SK-N-SH (cell line): Measurements from ENCODE around the gene SERTM2. TPM values are rescaled to one million over a fixed set of nuclear protein-coding genes. Genes with fewer than 3 reads are reported as not detected.

Source experiments
- CTCF ChIA-PET: fragments of 300-600, 350-600 bp; formaldehyde crosslinking; extraction: SDS; loops from one replicate; lab custom pipeline; 2021; lab: Yijun Ruan, JAX
- POLR2A ChIA-PET: fragments of 350-600 bp; sonication (Branson Sonifier 250); formaldehyde crosslinking; extraction: SDS; loops from one replicate; lab custom pipeline; 2020; ENCODE audit warnings: antibody characterized with exemption, inconsistent platforms; lab: Yijun Ruan, JAX
- DNase-seq: peaks from one replicate; pipeline ENCODE4 v3.0.0; 2012
- H2AFZ ChIP-seq: fragments of 200-600 bp; sonication (generic); 2 replicates; pipeline ENCODE4 v1.8.1; 2016; ENCODE audit warnings: antibody characterized with exemption, mild to moderate bottlenecking, low read depth
- H3F3A ChIP-seq: fragments of 200-600 bp; sonication (generic); replicated peaks from 2 replicates; pipeline ENCODE3; 2016; ENCODE audit warnings: antibody characterized with exemption, mild to moderate bottlenecking; ENCODE audit not compliant: insufficient read depth
- H3K27ac ChIP-seq, 2 experiments: fragments of 200-500 bp in 1 of 2; fragments of 200-600 bp in 1 of 2; sonication (Bioruptor generic) in 1 of 2; sonication (generic), shearing (Covaris generic) in 1 of 2; 2 replicates each; pipeline versions ENCODE4 v1.5.1 to v1.6.1; 2014 to 2016; ENCODE audit warnings: low read depth in 2 of 2, inconsistent platforms in 1 of 2, low read length in 1 of 2, mild to moderate bottlenecking in 1 of 2, mixed read lengths in 1 of 2
- H3K27me3 ChIP-seq: fragments of 200-600 bp; sonication (generic), shearing (Covaris generic); 2 replicates; pipeline ENCODE4 v1.6.1; 2016; ENCODE audit warnings: mixed run types; ENCODE audit not compliant: insufficient read depth
- H3K36me3 ChIP-seq, 2 experiments: fragments of 200-500 bp in 1 of 2; fragments of 200-600 bp in 1 of 2; sonication (Bioruptor generic) in 1 of 2; sonication (generic) in 1 of 2; replicated peaks in 1 of 2; 2 replicates each; pipeline versions ENCODE3 to v1.5.1; 2014 to 2016; ENCODE audit warnings: low read length in 1 of 2, mild to moderate bottlenecking in 1 of 2; ENCODE audit not compliant: insufficient read depth in 2 of 2, control insufficient read depth in 1 of 2
- H3K4me1 ChIP-seq, 2 experiments: fragments of 200-500 bp in 1 of 2; fragments of 200-600 bp in 1 of 2; sonication (Bioruptor generic) in 1 of 2; sonication (generic), shearing (Covaris generic) in 1 of 2; 2 replicates each; pipeline versions ENCODE4 v1.5.1 to v1.6.1; 2014 to 2016; ENCODE audit warnings: low read depth in 1 of 2, low read length in 1 of 2, mixed run types in 1 of 2; ENCODE audit not compliant: insufficient read depth in 2 of 2, control insufficient read depth in 1 of 2
- H3K4me2 ChIP-seq: fragments of 200-600 bp; sonication (generic), shearing (Covaris generic); 2 replicates; pipeline ENCODE4 v1.6.1; 2017; ENCODE audit warnings: mixed run types
- H3K4me3 ChIP-seq, 2 experiments: fragments of 200-500 bp in 1 of 2; fragments of 200-600 bp in 1 of 2; sonication (Bioruptor generic) in 1 of 2; sonication (generic), shearing (Covaris generic) in 1 of 2; 2 replicates each; pipeline versions ENCODE4 v1.5.1 to v1.8.1; 2014 to 2016; ENCODE audit warnings: low read depth in 2 of 2, inconsistent platforms in 1 of 2, low read length in 1 of 2, mild to moderate bottlenecking in 1 of 2, mixed read lengths in 1 of 2, moderate library complexity in 1 of 2
- H3K79me2 ChIP-seq: fragments of 200-600 bp; sonication (generic); 2 replicates; pipeline ENCODE4 v1.8.1; 2017; ENCODE audit warnings: mild to moderate bottlenecking; ENCODE audit not compliant: insufficient read depth
- H3K9ac ChIP-seq: fragments of 200-600 bp; sonication (generic); 2 replicates; pipeline ENCODE4 v1.6.1; 2017; ENCODE audit warnings: mixed run types
- H3K9me2 ChIP-seq: fragments of 200-600 bp; sonication (generic); 2 replicates; pipeline ENCODE4 v1.6.1; 2017; ENCODE audit warnings: mixed run types
- H3K9me3 ChIP-seq: fragments of 200-600 bp; sonication (generic); 2 replicates; pipeline ENCODE4 v1.6.1; 2017; ENCODE audit warnings: mixed run types, mild to moderate bottlenecking, moderate library complexity
- H4K20me1 ChIP-seq: fragments of 200-600 bp; sonication (generic); 2 replicates; pipeline ENCODE4 v1.6.1; 2017; ENCODE audit warnings: mild to moderate bottlenecking, mixed run types; ENCODE audit not compliant: insufficient read depth
- EP300 ChIP-seq, 2 experiments: IDR thresholded peaks; 2 replicates each; pipeline versions ENCODE4 v1.4.0 to v1.6.1; 2012; ENCODE audit warnings: borderline replicate concordance in 1 of 2, low read depth in 1 of 2, low read length in 1 of 2
- EZH2phosphoT487 ChIP-seq: fragments of 200-600 bp; sonication (generic); IDR thresholded peaks from 2 replicates; pipeline ENCODE4 v1.6.1; 2017; ENCODE audit warnings: low read depth, mixed run types, mild to moderate bottlenecking, antibody characterized with exemption, moderate library complexity, borderline replicate concordance
- FOSL2 ChIP-seq: IDR thresholded peaks from 2 replicates; pipeline ENCODE4 v1.4.0; 2012; ENCODE audit warnings: low read depth, mild to moderate bottlenecking, moderate library complexity, borderline replicate concordance
- GATA2 ChIP-seq: sonication (generic); formaldehyde crosslinking; IDR thresholded peaks from 2 replicates; pipeline ENCODE4 v1.5.0; 2020; ENCODE audit warnings: mild to moderate bottlenecking, missing genetic modification reagents
- MXI1 ChIP-seq: IDR thresholded peaks from 2 replicates; pipeline ENCODE4 v1.6.1; 2012; ENCODE audit warnings: mild to moderate bottlenecking, low read depth, low read length, improper control_type of control experiment
- NFIC ChIP-seq: IDR thresholded peaks from 2 replicates; pipeline ENCODE4 v1.4.0; 2012; ENCODE audit warnings: borderline replicate concordance
- POLR2AphosphoS5 ChIP-seq: IDR thresholded peaks from 2 replicates; pipeline ENCODE4 v1.6.1; 2012; ENCODE audit warnings: low read depth, low read length
- RAD21 ChIP-seq: IDR thresholded peaks from 2 replicates; pipeline ENCODE4 v1.6.1; 2012; ENCODE audit warnings: mild to moderate bottlenecking, low read length
- RCOR1 ChIP-seq: fragments of 150-350 bp; IDR thresholded peaks from 2 replicates; pipeline ENCODE4 v1.6.1; 2017; ENCODE audit warnings: antibody characterized with exemption, low read length
- TCF12 ChIP-seq: IDR thresholded peaks from 2 replicates; pipeline ENCODE4 v1.4.0; 2012
- YY1 ChIP-seq: IDR thresholded peaks from 2 replicates; pipeline ENCODE4 v1.4.0; 2012; ENCODE audit warnings: low read depth, mild to moderate bottlenecking
- polyA plus RNA-seq, 3 experiments: library from polyadenylated mRNA; depleted of rRNA; stranded (reverse); fragments of >200 nt; gene quantifications; 2 replicates each; pipeline ENCODE4 v1.2.3, GENCODE V29; 2012
- TF ChIP-seq, protein P1 (sequence below): IDR thresholded peaks from 2 replicates; pipeline ENCODE4 v1.4.0; 2012; ENCODE audit warnings: low read depth, borderline replicate concordance
- TF ChIP-seq, protein P2 (sequence below): fragments of 200-600 bp; sonication (generic); IDR thresholded peaks from 2 replicates; pipeline ENCODE4 v1.6.1; 2017; ENCODE audit warnings: antibody characterized with exemption, mild to moderate bottlenecking, moderate library complexity
- TF ChIP-seq, protein P3 (sequence below): IDR thresholded peaks from 2 replicates; pipeline ENCODE4; 2012
- TF ChIP-seq, protein P4 (sequence below): IDR thresholded peaks from 2 replicates; pipeline ENCODE4 v1.6.1; 2012; ENCODE audit warnings: mild to moderate bottlenecking, low read depth, low read length, moderate library complexity
- TF ChIP-seq, protein P5 (sequence below): IDR thresholded peaks from 2 replicates; pipeline ENCODE4 v1.4.0; 2012; ENCODE audit warnings: low read depth, borderline replicate concordance
- TF ChIP-seq, protein P6 (sequence below): fragments of 150-350 bp; IDR thresholded peaks from 2 replicates; pipeline ENCODE4 v1.6.1; 2017; ENCODE audit warnings: antibody characterized with exemption, low read length, low read depth, borderline replicate concordance

Gene SERTM2
- polyA plus RNA-seq, 1 of the 3 experiments (the other 2 are of a cell fraction), result 0.12 TPM

DNA sequence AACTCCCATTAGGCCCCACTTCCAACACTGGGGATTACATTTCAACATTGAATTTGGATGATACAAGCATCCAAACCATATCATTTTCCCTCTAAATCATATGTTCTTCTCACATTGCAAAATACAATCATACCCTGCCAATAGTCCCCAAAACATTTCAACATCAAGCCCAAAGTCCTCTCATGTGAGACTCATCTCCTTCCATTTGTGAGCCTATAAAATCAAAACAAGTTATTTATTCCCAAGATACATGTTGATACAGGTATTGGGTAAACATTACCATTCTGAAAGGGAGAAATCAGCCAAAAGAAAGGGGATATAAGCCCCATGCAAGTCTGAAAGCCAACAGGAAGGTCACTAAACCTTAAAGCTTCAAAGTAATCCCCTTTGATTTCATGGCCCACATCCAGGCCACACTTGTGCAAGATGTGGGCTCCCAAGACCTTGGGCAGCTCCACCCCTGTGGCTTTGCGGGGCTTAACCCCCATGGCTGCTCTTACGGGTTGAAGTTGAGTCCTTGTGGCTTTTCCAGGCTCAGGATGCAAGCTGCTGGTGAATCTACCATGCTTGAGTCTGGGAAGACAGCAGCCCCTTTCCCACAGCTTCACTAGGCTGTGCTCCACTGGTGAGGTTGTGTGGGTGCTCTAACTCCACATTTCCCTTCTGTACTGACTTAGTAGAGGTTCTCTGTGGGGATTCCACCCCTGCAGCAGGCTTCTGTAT lies 40.6 kb upstream of the SERTM2 start (continued):
- TF ChIP-seq, protein P1, sequence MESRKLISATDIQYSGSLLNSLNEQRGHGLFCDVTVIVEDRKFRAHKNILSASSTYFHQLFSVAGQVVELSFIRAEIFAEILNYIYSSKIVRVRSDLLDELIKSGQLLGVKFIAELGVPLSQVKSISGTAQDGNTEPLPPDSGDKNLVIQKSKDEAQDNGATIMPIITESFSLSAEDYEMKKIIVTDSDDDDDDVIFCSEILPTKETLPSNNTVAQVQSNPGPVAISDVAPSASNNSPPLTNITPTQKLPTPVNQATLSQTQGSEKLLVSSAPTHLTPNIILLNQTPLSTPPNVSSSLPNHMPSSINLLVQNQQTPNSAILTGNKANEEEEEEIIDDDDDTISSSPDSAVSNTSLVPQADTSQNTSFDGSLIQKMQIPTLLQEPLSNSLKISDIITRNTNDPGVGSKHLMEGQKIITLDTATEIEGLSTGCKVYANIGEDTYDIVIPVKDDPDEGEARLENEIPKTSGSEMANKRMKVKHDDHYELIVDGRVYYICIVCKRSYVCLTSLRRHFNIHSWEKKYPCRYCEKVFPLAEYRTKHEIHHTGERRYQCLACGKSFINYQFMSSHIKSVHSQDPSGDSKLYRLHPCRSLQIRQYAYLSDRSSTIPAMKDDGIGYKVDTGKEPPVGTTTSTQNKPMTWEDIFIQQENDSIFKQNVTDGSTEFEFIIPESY, result no peak

DNA sequence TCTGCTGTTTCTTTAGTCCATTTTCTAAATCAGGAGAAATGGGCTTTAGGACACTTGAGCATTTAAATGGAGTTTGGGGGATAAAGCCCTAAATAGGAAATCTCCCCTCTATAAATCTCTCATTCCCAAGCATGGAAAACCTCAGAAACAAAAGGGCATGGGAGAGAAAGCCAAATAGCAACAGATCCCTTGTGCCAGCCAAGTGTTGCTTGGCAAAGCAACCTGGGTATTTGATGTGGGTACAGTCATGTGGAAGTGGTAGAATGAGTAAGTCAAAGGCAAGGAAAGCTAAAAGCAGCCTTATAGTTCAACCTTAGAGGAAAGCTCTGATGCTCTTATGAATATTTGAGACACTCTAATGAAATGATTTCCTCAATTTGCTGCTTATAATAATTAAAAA lies 29.5 kb upstream of the SERTM2 start:
- CTCF ChIA-PET, result interaction anchor here (1.4 kb wide), 1 partner anchor 8 kb away, joined by 3 read pairs; no protein-coding TSS in a partner anchor
- TF ChIP-seq, protein P2, sequence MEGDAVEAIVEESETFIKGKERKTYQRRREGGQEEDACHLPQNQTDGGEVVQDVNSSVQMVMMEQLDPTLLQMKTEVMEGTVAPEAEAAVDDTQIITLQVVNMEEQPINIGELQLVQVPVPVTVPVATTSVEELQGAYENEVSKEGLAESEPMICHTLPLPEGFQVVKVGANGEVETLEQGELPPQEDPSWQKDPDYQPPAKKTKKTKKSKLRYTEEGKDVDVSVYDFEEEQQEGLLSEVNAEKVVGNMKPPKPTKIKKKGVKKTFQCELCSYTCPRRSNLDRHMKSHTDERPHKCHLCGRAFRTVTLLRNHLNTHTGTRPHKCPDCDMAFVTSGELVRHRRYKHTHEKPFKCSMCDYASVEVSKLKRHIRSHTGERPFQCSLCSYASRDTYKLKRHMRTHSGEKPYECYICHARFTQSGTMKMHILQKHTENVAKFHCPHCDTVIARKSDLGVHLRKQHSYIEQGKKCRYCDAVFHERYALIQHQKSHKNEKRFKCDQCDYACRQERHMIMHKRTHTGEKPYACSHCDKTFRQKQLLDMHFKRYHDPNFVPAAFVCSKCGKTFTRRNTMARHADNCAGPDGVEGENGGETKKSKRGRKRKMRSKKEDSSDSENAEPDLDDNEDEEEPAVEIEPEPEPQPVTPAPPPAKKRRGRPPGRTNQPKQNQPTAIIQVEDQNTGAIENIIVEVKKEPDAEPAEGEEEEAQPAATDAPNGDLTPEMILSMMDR, result no peak
- TF ChIP-seq, protein P3, sequence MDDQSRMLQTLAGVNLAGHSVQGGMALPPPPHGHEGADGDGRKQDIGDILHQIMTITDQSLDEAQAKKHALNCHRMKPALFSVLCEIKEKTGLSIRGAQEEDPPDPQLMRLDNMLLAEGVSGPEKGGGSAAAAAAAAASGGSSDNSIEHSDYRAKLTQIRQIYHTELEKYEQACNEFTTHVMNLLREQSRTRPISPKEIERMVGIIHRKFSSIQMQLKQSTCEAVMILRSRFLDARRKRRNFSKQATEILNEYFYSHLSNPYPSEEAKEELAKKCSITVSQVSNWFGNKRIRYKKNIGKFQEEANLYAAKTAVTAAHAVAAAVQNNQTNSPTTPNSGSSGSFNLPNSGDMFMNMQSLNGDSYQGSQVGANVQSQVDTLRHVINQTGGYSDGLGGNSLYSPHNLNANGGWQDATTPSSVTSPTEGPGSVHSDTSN, result no peak
- TF ChIP-seq, protein P4, sequence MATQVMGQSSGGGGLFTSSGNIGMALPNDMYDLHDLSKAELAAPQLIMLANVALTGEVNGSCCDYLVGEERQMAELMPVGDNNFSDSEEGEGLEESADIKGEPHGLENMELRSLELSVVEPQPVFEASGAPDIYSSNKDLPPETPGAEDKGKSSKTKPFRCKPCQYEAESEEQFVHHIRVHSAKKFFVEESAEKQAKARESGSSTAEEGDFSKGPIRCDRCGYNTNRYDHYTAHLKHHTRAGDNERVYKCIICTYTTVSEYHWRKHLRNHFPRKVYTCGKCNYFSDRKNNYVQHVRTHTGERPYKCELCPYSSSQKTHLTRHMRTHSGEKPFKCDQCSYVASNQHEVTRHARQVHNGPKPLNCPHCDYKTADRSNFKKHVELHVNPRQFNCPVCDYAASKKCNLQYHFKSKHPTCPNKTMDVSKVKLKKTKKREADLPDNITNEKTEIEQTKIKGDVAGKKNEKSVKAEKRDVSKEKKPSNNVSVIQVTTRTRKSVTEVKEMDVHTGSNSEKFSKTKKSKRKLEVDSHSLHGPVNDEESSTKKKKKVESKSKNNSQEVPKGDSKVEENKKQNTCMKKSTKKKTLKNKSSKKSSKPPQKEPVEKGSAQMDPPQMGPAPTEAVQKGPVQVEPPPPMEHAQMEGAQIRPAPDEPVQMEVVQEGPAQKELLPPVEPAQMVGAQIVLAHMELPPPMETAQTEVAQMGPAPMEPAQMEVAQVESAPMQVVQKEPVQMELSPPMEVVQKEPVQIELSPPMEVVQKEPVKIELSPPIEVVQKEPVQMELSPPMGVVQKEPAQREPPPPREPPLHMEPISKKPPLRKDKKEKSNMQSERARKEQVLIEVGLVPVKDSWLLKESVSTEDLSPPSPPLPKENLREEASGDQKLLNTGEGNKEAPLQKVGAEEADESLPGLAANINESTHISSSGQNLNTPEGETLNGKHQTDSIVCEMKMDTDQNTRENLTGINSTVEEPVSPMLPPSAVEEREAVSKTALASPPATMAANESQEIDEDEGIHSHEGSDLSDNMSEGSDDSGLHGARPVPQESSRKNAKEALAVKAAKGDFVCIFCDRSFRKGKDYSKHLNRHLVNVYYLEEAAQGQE, result no peak
- TF ChIP-seq EP300 (IDR thresholded peaks at IDR 0.05; ENCODE audit: borderline replicate concordance in 1 of 2, low read depth in 1 of 2, low read length in 1 of 2), result no peak
- no peak for TF ChIP-seq RCOR1
- TF ChIP-seq EZH2phosphoT487, result no peak
- no peak for TF ChIP-seq NFIC
- TF ChIP-seq, protein P5, sequence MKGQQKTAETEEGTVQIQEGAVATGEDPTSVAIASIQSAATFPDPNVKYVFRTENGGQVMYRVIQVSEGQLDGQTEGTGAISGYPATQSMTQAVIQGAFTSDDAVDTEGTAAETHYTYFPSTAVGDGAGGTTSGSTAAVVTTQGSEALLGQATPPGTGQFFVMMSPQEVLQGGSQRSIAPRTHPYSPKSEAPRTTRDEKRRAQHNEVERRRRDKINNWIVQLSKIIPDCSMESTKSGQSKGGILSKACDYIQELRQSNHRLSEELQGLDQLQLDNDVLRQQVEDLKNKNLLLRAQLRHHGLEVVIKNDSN, result no peak
- no peak for TF ChIP-seq FOSL2
- no peak for TF ChIP-seq YY1
- TF ChIP-seq POLR2AphosphoS5, result no peak
- no peak for TF ChIP-seq RAD21
- TF ChIP-seq, protein P1, result no peak
- no peak for TF ChIP-seq GATA2 (CRISPR knock-in tag)
- no peak for TF ChIP-seq TCF12
- TF ChIP-seq MXI1, result no peak
- TF ChIP-seq, protein P6, sequence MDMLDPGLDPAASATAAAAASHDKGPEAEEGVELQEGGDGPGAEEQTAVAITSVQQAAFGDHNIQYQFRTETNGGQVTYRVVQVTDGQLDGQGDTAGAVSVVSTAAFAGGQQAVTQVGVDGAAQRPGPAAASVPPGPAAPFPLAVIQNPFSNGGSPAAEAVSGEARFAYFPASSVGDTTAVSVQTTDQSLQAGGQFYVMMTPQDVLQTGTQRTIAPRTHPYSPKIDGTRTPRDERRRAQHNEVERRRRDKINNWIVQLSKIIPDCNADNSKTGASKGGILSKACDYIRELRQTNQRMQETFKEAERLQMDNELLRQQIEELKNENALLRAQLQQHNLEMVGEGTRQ, result no peak

More for the DNA sequence above, 29.5 kb upstream of the SERTM2 start:
- Histone ChIP-seq H3K4me2 (no peak overlapping the region), H3F3A (no peaks in the 10 kb centered on the region), H4K20me1 (no peaks in the 10 kb centered on the region), H3K9ac (no peak overlapping the region), H3K4me3 (no peak overlapping the region), H3K79me2 (no peaks in the 10 kb centered on the region), H3K4me1 (no peaks in the 10 kb centered on the region), H3K9me2 (no peaks in the 10 kb centered on the region), H3K27ac (no peak overlapping the region), H3K27me3 (no peaks in the 10 kb centered on the region), H2AFZ (no peak overlapping the region), H3K36me3 (no peaks in the 10 kb centered on the region), H3K9me3 (no peaks in the 10 kb centered on the region; the same call in 1 of the 2 replicates)
- DNase-seq, result no peak
- POLR2A ChIA-PET, result no interaction called here
